GM19035 (cell line): ENCODE results near the gene ABCA5.
A peak's percentile ranks its signal among the peaks of the same experiment; 100 is the strongest.
"Not testable (repeated sequence)": the region's sequence is repeated elsewhere in the genome, so short reads cannot be mapped to it uniquely, and the experiment has no call there.

ENCODE experiments used
- ATAC-seq: cut with Tn5 transposase; IDR thresholded peaks from one replicate; pipeline ENCODE4 v1.9.1; 2021; ENCODE audit not compliant: unreplicated experiment

ABCA5 gene

GRCh38 chr17:69326377-69327059 lies 415 bp downstream of the ABCA5 start:
- peak; percentile 7 for ATAC-seq

DNA sequence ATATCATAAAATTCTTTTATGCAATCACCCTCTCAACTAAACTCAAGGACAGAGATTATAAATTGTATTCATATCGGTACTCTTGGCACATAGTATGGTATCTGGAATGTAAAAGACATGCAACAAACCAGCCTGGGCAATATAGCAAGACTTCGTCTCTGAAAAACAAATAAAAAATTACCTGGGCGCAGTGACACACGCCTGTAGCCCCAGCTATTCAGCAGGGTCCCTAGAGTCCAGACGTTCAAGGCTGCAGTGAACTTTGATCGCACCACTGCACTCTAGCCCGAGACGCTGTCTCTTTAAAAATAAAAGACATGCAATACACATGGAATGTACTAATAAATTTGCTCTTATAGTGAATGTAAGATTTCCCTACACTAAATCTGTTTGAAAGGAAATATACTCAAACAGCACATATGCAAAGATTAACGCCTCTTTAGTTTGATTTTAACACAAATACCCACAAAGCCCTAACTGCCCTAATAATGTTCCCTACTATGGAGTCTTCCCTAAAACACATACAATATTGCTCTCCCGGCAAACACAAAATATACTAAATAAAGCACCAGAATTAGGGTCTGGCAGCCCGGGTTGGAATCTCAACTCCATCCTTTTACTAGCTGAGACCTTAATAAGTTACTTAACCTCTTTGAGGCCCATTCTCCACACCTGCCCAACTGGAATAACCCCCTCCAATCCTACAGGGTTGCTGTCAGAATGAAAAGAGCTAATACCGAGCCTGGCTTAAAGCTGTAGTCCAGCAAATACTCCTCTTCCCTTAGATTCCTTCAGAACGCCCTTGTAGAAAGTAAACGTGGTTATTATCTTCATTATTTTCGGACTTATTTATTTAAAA lies 1.2 kb downstream of the ABCA5 start:
- ATAC-seq: no peak

GRCh38 chr17:69323806-69324205 lies 3.1 kb downstream of the ABCA5 start:
- ATAC-seq: no peak

DNA sequence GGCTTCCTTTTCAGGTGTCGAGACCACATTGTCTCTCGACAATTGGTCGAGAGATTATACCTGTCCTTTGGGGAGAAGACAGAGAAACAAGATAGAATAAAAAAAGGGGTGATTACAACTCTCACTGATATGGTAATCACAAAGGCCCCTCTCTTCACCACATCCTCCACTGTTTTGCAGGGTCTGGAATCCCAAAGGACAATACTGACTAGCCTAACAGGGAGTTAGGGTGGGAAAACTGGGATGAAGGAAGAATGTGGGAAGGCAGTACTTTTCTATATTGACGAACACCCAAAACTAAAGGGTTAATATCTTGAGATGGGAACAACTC lies 6.1 kb downstream of the ABCA5 start:
- no peak for ATAC-seq

DNA sequence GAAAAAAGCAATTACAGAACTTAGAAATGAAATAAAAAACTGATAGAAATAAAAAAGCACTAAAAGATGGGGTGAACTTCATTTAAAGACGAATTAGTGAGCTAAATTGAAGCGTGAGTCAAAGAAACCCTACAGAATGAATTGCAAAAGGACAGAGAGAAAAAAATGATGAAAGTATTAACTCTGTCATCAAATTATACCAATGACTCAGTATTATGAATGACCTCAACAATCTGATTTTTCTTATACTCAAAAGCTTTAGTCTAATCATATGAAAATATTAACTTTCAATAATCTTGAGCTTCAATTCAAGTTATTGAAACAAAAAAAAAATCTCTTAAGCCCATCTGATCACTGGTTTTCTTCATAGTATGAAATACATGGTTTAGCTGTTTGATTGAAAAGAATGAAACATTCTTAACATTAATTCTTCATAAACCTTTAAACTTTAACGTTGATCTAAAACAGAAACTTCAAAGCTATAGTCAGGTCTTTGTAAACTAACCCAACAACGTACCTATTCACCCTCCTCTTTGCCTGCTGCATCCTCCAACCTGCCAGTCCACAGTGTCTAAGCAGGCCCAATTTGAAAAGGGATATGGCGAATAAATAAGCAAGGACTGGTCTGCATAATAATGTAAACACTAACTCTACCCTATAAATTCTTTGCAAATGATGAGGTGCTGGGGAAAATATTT lies 6.6 kb downstream of the ABCA5 start:
- no peak for ATAC-seq

DNA sequence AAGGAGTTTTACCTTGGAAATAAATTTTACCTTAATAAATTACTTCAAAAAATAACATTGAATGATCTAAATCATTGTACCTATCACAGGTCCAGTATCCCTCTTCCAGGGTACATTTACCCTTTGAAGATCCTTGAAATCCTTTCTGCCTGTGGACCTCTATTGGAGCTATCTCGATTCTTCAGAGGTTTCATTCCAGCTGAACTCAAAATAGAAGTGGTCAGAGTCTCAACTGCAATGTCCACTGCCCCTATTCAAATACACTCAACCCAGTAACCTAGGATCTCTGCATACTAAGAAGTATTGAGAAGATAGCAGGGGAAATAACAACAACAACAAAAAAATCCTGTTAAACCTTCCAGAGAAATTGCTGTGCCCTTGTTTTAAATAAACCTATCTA lies 9.3 kb downstream of the ABCA5 start:
- ATAC-seq: no peak

DNA sequence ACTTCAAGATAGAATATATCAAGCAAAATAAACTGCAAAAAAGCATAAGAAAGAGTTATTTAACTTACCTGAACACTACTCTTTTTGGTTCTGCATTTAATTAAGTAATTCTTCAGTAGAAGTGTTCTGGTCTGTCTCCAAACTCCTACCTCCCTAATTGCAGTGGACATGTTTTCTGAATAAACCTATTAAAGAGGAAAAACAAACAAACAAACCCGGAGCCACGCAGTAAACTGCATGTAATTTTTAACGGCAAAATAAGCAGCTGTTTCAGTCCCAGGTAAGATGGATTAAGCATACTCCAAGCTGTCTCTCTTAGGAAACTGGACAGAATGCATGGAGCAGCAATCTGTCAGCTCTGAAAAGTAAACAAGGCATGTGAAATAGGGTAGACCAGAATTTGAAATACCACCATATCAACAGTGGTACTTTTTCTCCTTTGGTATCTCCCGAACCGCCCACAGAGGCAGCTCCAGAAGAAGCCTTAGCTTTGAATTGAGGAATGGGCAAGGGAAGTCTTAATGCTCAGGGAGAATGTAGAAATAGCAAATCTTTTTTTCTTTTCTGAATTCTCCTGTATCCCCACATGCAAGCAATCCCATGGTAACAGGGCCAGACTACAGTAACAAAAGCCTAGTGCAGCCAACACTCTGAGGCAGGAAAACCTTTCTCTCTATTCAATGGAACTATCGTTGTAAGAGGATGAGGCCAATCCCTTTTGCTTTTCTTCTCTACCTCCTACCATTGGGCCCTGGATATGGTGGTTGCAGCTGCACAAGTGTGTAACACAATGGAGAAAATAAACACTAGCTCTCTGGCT lies 12.5 kb downstream of the ABCA5 start:
- ATAC-seq: no peak

DNA sequence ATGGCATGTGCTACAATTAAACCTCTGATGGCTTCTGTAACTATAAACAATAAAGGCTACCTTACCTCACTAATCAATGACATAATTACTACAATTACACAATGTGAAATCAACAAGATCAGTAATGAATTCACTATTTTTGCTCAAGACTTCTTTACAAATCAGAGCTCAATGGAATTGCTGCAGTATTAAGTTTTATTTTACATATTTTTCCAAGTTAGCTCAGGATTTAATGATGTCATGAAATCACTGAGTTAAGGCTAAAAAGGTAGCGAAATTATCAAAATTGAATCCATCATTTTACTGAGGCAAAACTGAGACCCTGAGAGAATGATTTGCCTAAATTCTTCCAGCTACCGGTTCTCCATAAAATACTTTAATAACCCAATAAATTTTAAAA lies 21.8 kb downstream of the ABCA5 start:
- no peak for ATAC-seq

GRCh38 chr17:69302682-69303081 lies 24.3 kb downstream of the ABCA5 start:
- ATAC-seq: no peak

- ATAC-seq: no peak
These were observed 26.7 kb downstream of the ABCA5 start for GRCh38 chr17:69300222-69300621.

DNA sequence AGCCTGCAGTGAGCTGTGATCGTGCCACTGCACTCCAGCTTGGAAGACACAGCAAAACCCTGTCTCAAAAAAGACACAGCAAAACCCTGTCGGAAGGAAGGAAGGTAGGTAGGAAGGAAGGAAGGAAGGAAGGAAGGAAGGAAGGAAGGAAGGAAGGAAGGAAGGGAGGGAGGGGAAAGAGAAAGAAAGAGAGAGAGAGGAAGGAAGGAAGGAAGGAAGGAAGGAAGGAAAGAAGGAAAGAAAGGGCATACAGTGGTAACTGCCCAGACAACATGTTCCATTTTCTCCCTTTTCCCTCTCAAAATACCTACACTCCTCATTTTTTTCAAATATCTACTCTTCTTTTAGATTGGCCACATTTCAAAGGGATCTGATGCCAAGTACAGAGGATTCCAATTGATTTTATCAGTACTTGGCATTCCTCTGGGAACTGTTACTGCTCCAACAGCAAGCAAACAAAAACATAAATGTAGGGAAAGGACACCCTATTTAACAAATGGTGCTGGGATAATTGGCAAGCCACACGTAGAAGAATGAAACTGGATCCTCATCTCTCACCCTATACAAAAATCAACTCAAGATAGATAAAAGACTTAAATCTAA lies 28.7 kb downstream of the ABCA5 start:
- not testable (repeated sequence) for ATAC-seq

DNA sequence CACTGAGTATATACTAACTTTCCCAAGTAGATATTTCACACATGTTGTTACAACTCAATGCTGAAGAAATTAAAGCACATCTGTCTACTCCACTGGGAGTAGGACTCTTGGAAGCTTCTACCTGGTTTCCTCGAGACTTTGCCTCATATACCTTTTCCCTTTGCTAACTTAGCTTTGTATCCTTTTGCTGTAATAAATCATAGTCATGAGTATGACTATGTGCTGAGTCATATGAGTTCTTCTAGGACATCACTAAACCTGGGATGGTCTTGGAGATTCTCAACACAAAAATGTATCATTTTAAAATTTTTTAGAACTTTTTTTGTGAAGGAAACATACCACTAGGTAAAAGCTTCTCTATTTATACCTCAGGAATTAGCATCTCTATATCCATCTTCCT lies 39.8 kb downstream of the ABCA5 start:
- no peak for ATAC-seq

DNA sequence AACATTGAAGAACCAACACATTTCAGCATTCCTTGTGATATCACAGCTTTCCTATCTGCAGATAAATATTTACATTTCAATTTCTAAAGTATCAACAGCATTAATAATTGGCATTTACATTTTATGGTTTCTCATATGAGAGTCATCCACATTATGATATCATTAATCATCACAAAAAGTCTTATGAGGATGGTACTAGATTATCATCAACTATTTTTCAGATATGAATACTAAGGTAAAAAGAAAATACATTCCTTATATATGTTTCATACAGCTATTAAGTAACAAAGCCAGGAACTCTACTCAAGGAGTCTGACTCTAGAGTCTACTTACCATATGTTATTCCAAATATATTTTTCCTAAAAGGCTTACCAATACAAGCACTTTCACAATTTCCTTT lies 40.7 kb downstream of the ABCA5 start:
- ATAC-seq: no peak

DNA sequence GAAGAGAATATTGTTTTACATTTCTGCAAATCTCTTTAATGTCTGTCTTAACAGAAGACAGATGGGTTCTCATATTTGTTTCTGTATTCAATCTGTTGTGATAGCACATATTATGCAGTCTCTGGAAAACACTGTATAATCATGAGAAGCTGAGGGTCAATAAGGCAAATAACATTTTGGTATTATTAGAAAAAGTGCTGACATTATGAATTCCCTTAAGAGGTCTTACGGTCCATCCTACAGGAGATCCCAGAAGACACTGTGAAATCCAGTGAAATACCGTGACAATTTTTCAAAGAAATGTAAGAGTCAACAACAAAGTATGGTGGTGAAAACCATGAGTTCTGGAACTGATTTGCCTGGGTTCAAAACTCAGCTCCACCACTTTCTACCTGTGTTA lies 42.3 kb downstream of the ABCA5 start:
- no peak for ATAC-seq

- ATAC-seq: no peak
These were observed 44.9 kb downstream of the ABCA5 start for GRCh38 chr17:69282002-69282401.

- ATAC-seq: not testable (repeated sequence)
These were observed 50.7 kb downstream of the ABCA5 start for GRCh38 chr17:69276279-69276678.

- ATAC-seq: no peak
These were observed 51.2 kb downstream of the ABCA5 start for GRCh38 chr17:69275751-69276150.

GRCh38 chr17:69271023-69271422 lies 55.9 kb downstream of the ABCA5 start:
- no peak for ATAC-seq

GRCh38 chr17:69269131-69269998 lies 57.6 kb downstream of the ABCA5 start:
- no peak for ATAC-seq

GRCh38 chr17:69268543-69269014 lies 58.4 kb downstream of the ABCA5 start:
- ATAC-seq: no peak
